ENCODE measurements around the gene ADRA2B.

ADRA2B gene

DNA sequence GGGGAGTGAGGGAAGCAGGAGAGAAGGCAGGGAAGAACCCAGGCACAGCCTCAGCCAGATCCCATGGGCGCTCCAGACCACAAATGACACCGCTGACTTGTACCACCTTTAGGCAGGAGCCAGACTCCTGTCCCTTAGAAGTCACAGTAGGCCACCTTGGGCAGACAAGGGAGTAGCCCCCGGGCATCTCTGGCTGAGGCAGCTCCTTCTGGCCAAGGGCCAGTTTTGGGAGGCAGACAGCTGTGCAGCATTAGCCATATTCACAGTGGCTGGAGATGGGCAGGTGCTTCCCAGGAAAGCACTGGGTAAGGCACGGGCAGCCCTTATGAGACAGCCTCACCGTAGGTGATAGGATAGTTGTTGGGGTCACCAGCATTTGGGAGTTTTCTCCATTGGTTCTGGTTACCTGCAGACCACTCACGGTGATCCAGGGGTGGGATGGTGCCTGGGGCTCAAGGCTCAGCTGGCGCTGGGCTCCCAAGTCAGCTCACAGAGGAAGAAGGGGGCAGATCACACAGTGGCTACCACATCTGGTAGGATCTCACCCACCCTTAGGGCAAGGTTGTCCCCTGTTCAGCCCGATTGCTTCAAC lies 19.9 kb upstream of the ADRA2B start:
- DNase-seq = no peak

DNA sequence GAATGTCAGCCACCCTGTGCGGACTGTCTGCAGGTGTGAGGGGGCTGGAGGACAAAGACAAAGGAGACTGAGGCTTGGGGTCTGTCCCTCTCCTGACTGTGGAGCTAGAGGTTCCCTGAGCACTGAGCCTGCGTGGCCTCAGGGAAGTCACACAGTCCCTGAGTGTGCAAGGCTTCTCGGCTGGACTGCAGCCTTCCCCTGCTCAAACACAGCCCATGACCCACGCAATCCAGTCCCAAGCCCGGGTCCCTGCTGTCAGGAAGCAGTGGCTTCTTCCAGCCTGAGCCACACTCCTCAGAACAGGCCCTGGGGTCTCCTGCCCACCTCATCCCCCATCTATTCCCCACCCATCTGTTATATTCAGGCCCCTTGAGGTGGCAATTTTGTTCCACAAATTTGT lies 19.2 kb upstream of the ADRA2B start:
- DNase-seq = no peak

DNA sequence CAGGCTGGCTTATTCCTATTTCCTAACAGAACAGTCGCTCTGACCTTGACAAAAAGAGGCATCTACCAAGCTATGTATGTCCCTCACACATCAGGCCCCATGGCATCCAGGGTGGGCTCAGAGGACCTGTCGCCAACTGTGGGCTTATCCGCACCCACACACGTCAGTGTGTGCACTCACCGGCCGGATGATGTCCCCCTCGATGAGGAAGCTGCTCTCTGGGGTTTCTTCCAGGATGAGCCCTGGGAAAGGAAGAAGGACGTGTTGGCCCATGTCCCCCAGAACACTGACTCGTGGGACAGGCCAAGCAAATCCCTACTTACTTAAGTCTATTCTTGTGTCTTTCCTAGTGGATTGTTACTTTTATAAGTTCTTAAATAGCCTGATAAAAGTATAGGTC lies 18.8 kb upstream of the ADRA2B start:
- DNase-seq = no peak

DNA sequence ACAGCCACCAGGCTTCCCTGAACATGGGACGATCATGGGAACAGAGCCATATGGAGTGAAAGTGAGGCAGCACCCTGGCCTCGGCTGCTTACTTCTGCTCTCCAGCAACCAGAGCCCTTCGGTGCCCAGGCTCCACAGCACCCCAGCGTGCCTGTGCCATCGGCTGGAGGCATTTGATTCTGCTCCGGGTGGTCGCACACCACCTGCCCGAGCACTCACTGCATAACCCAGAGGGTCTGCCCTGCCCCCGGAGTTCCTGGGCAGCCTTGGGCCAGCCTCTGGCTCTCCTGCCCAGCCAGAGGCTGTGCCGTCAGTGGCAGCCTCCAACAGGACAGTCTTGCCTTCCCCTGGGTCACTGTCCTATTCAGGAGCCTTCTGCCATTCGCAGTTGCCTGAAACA lies 18.1 kb upstream of the ADRA2B start:
- no peak for DNase-seq

DNA sequence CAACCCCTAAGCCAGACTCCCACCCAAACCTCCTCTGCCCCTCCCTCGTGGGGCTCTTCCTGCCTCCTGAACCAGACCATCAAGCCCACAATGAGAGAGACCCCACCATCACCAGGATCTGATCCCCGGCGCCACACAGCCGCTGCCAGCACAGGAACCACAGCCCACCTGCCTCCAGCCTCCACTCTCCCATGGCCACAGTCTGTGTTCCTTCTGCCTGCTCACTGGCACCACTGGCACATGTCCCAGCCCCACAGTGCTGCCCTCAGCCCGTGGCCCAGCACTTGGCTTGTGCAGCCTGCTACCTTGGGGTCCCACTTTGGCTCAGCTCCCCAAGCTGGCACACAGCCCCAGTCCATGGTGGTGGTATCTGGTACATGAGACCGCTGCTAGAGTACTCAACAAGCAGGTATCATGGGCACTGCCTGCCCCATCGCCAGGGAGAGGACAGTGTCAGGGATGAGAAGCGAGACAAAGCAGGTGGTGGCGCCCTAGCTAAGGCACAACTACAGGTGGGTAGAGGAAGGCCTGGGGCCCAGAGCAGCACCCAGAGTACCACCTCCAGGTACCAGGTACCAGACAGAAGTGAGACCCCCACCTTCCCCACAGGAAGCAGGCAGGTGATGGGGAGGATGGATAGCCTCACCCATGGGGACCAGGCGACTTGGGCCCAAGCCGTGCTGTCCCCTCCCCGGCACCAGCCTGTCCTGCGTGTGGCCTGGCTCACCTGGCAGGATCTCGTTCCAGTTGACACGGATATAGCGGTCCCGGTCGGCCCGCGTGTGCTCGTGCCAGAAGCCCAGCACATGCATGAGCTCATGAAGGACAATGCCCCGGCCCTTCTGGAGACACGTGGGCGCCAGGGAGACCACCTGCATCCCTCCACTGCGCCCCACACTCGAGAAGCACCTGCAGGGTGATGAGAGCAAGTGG lies 15.7 kb upstream of the ADRA2B start:
- no peak for DNase-seq

- no peak for DNase-seq
Observed at GRCh38 chr2:96131152-96131812, 14.9 kb upstream of the ADRA2B start.

DNA sequence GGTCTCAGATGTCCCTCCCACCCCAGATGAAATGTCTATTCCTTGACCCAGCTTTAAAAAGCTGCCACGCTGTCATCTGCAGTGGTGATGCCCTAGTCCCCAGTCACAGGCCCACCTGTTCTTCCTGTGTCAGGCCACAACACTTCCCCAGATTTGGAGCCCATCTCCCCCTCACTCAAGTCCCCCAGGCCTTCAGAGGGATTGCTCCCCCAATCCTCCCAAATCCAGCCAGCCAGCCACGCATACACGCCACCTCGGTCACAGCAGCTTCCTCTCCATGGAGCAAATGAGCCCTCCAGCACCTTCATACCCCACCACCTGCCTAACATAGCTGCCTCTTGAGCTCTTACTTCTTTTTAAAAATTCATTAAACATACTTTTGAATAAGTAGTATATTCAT lies 14.1 kb upstream of the ADRA2B start:
- DNase-seq = no peak

DNA sequence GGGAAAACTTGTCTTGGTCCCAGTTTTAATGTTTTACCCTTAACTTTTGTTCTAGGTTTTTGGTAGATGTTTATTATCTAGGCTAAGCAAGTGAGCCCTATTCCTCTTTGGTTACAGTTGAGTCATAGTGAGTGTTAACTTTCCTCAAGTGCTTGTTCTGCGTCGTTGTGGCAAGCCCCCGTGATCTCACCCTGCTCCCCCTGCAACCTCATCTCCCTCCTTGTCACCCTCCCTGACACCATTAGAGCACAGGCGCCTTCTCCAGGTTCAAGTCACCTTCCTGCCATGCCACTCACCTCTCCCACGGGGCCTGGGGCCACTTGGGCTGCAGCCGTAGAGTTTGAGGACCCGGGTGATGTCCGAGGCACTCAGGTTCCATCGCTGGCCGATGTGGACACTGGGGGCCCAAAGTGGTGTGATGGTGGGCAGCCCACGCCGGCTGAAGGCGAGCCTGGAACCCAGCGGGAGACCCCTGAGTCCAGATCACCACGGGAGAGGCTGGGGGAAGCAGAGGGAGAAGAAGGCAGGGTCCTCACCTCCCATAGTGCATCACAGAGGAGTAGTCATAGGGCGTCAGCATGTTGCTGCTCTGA lies 13.3 kb upstream of the ADRA2B start:
- no peak for DNase-seq

GRCh38 chr2:96128456-96128855 lies 12.1 kb upstream of the ADRA2B start:
- DNase-seq = no peak

DNA sequence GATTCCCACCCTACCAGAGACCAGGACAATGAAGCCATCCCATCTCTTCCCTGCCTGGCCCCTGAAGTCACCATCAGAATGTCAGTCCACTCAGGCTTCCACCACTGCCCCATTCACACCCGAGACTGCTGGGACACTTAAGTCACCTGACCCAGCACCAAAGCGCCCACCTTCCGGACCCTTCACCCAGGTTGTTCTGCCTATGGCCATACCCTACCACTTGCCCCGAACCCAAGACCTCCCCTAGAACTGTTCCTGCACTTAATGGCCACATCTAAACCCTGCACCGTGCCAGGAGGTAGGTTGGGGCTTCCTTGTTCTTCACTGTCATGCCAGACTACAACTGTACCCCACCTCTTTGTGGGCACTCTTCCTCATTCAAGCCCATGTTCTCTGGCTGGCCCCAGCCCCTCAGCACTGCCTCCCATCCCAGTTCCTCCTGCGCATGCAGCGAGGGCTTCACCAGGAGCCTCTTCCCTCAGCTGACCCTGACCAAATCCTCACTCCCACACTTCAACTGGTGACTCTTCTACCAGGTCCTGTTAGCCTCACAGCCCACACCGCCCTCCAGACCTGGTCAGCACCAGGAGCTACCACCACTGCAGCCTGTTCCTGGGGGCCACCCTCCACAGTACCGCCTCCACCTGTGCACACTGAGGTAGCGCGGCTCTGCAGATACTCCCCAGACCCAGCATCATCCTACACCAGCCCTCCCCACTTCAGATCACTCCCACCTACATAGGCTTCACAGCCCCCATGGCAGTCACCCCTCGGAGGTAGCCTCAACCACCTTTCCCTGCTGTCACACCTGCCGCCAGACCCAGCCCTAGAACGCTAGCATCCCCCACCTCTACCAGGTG lies 8.3 kb upstream of the ADRA2B start:
- no peak for DNase-seq

DNA sequence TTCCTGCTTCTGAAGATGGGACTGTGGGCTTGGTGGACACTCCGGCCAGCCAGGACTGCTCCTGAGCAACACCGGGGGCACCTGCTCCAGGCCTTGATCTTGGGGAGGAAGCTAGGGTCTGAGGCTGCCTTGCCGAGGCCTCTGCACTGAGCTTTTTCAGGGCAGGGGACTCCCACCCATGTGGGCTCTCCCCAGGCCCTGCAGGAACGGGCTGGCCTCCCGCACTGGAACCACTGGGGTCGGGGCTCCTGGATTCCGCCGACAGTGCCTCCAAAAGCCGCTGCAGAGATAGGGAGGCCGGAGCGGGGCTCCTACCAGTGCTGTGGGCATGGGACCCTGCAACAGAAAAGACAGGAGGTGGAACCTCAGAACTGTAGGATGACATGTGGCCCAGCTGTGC lies 7.6 kb upstream of the ADRA2B start:
- no peak for DNase-seq

- no peak for DNase-seq
Observed at GRCh38 chr2:96123290-96123689, 6.9 kb upstream of the ADRA2B start.

GRCh38 chr2:96122391-96122790 lies 6.0 kb upstream of the ADRA2B start:
- DNase-seq = no peak

DNA sequence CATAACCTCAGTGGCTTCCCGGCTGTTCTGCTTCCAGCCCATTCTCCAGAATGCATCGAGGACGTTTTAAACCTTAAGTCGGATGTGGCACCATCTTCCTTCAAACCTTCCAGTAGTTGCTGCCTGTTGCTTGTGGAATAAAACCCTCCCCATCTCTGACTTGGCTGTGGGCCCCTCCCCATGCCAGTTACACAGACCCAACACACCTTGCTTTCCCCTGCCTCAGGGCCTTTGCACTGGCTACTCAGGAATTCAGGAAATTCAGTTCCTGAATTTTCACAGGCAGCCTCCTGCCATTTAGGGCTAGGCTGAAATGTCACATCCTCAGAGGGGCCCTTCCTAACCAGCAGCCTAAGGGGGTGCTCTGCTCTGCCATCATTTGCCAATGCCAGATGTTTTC lies 5.0 kb upstream of the ADRA2B start:
- DNase-seq = no peak

DNA sequence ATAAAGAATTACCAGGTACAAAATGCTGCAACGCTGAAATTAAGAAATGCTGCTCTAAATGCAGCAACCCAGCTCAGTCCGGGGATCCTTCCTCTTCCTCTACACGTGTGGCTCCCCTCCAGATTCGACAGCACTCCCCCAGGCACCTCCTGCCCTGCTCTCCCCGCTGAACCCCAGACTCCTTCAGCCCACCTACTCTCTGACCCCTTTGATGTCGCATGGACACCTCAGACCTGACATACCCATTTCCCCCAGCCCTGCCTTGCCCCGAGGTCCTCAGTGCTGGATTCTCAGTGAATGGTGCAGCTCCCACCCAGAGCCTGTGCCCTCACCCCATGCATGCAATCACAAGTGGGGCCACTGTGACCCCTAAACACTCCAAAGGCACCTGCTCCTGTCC lies 4.6 kb upstream of the ADRA2B start:
- no peak for DNase-seq

DNA sequence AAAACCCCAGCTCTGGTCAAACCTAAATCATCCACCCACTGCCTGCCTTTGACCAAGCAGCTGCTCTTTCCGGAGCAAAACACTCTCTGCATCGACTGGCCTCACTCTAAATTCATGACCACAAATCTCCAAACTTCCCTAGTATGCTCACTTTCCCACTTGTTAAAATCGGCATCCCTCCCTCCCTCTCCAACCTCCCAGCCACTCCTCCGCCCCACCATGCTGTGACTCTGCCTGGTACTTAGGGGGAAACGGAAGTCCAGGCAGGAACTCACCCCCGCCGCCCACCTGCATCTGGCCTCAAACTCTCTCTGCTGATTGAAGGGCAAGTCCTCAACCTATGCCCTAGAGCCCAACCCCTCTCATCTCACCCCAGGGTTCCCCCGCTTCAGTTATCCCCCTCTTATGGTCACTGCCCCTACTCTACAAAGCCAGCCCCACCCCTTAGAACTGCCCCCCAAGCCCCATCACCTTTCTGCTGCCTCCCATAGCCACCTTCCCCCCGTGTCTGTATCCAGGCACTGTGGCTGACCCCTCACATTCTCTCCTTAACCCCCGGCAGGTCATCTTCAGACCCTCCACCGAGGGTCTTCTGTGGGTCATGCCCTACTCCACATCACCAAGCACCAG lies 3.8 kb upstream of the ADRA2B start:
- no peak for DNase-seq

- DNase-seq = no peak
Observed at GRCh38 chr2:96119389-96119751, 3.0 kb upstream of the ADRA2B start.

GRCh38 chr2:96118698-96119388 lies 2.5 kb upstream of the ADRA2B start:
- no peak for DNase-seq

DNA sequence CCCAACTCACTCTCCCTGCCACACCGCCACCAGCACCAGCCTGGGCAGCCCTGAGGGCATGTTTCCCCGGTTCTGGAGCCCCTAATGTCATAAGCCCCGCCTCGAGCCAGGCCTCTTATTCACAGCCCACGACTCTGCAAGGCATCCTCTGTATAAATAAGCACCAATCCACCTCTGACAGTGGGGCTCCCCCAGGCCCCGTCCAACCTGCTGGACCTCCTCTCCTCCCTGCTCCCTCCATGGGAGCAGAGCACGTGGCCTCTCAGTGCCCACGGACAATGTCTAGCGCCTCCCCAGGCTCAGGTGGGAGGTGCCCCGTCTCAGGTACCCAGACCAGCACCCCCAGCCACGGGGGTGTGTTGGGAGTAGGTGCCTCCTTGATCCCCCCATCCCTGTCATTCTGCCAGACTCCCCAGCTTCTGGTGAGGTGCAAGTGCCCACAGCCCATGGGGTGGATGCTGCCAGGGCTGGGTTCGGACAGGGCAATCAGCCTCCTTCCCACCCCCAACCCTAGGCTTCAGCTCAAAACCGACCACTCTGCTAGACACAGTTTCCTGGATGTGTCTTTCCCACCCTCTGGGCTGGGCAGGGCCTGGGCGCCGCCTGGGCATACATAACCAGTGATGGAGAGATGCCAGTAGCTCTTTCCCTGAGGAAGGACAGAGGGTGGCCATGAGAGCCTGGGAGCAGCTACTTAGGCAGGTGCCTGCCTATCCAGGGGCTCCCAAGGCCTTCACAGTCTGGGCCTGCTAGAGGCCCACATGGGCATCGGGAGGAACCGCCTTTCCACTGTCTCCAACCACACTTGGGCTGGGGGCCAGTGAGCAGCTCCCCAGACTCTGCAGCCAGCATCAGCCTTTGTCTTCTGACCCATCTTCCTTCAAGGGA lies 1.6 kb upstream of the ADRA2B start:
- DNase-seq = no peak

- DNase-seq = peak; percentile 30
Observed at GRCh38 chr2:96116879-96117533, 635 bp upstream of the ADRA2B start.

Data from fibroblast of skin of right biceps (primary cell).